Cardiac muscle cell (in vitro differentiated cells and primary cell): ENCODE results near the gene SMAD3. TPM values are rescaled to one million over a fixed set of nuclear protein-coding genes. Genes with fewer than 3 reads are reported as not detected.

ENCODE experiments used
- DNase-seq, 2 donors: peaks; one replicate each; pipeline versions ENCODE4 v3.0.0 to v3.0.0-alpha.2; 2010 to 2017; ENCODE audit warnings: low read depth in 1 of 2, low spot score in 1 of 2
- H3K27ac ChIP-seq: fragments of 200-600 bp; sonication (generic); 2 replicates; pipeline ENCODE4 v1.5.1; 2016
- H3K27me3 ChIP-seq: fragments of 200-600 bp; sonication (generic); 2 replicates; pipeline ENCODE4 v1.6.0; 2016; ENCODE audit warnings: control low read depth
- H3K36me3 ChIP-seq: fragments of 200-600 bp; sonication (generic); 2 replicates; pipeline ENCODE4 v1.5.1; 2016; ENCODE audit warnings: control low read depth
- H3K4me1 ChIP-seq: fragments of 200-600 bp; sonication (generic); 2 replicates; pipeline ENCODE4 v1.8.1; 2017; ENCODE audit warnings: low read depth, mild to moderate bottlenecking, mixed run types
- H3K4me3 ChIP-seq: fragments of 200-600 bp; sonication (generic); 2 replicates; pipeline ENCODE4 v1.5.1; 2016; ENCODE audit warnings: mild to moderate bottlenecking
- H3K9me3 ChIP-seq: fragments of 200-600 bp; sonication (generic); 2 replicates; pipeline ENCODE4 v1.5.1; 2017; ENCODE audit warnings: low read depth, mild to moderate bottlenecking, control low read depth
- polyA plus RNA-seq: library from polyadenylated mRNA; unstranded; fragments of >200 nt; fragmentation: Nextera tagmentation; extraction: Ambion mirVana; gene quantifications from 2 replicates; pipeline ENCODE4 v1.2.1, GENCODE V29; 2016
- total RNA-seq: library from RNA; depleted of rRNA; stranded (reverse); fragments of >200 nt; gene quantifications from 2 replicates; pipeline ENCODE4 v1.2.3, GENCODE V29; 2016
- TF ChIP-seq, protein P1 (sequence below): IDR thresholded peaks from 2 replicates; pipeline ENCODE4 v1.5.1; 2012; ENCODE audit warnings: low read depth, mild to moderate bottlenecking, low read length

SMAD3 gene
- total and polyA plus RNA-seq, 2 experiments from 2014 or later, result 16.3 to 29.2 TPM

DNA sequence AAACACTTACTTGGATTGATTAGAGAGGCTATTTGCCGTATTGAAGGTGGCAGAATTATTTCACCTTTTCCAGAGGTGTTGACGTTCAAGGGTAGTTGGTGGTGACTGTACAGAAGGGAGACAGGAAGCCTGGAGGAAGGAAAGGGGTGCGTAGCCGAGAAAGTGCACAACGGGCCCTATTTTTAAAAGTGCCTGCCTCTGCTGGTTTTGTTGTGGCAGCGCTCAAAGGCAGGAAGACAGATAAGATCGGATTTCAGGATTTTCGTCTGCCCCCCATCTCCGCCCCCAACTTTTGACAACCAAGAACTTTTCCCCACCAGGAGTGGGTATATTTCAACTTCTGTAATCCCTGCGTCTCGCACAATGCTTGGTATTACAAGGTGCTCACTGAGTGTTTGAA lies 38.5 kb downstream of the SMAD3 start:
- Histone ChIP-seq H3K4me3 (no peak overlapping the region), H3K9me3 (no peaks in the 10 kb centered on the region), H3K27me3 (no peaks in the 10 kb centered on the region), H3K4me1 (peaks cover 31% of the 10 kb centered on the region), H3K27ac (peak overlapping the region; percentile 1), H3K36me3 (no peaks in the 10 kb centered on the region)
- no peak for DNase-seq
- TF ChIP-seq, protein P1, sequence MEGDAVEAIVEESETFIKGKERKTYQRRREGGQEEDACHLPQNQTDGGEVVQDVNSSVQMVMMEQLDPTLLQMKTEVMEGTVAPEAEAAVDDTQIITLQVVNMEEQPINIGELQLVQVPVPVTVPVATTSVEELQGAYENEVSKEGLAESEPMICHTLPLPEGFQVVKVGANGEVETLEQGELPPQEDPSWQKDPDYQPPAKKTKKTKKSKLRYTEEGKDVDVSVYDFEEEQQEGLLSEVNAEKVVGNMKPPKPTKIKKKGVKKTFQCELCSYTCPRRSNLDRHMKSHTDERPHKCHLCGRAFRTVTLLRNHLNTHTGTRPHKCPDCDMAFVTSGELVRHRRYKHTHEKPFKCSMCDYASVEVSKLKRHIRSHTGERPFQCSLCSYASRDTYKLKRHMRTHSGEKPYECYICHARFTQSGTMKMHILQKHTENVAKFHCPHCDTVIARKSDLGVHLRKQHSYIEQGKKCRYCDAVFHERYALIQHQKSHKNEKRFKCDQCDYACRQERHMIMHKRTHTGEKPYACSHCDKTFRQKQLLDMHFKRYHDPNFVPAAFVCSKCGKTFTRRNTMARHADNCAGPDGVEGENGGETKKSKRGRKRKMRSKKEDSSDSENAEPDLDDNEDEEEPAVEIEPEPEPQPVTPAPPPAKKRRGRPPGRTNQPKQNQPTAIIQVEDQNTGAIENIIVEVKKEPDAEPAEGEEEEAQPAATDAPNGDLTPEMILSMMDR, result no peak

DNA sequence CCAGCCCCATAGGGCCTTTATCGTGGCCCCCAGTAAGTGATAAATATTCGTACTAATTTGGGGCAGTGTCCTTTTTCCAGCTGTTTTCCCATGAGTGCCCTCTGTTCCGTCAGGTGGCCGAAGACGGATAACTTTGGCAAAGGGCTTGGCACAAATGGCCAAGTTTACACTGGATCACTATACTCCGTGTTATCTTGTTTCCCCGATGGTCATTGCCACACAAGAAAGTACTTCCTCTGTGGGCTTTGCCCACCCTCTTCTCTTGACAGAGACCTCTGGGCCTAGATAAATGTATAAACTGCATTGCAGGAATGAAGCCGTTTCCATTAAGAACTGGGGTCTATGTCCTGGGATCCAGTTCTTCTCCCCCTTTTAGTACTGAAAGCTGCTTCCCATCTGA lies 39.1 kb downstream of the SMAD3 start:
- Histone ChIP-seq H3K36me3 (no peaks in the 10 kb centered on the region), H3K9me3 (no peaks in the 10 kb centered on the region), H3K27ac (no peak overlapping the region), H3K4me3 (no peak overlapping the region), H3K4me1 (peaks cover 25% of the 10 kb centered on the region), H3K27me3 (no peaks in the 10 kb centered on the region)
- TF ChIP-seq, protein P1, result no peak
- DNase-seq, result no peak

DNA sequence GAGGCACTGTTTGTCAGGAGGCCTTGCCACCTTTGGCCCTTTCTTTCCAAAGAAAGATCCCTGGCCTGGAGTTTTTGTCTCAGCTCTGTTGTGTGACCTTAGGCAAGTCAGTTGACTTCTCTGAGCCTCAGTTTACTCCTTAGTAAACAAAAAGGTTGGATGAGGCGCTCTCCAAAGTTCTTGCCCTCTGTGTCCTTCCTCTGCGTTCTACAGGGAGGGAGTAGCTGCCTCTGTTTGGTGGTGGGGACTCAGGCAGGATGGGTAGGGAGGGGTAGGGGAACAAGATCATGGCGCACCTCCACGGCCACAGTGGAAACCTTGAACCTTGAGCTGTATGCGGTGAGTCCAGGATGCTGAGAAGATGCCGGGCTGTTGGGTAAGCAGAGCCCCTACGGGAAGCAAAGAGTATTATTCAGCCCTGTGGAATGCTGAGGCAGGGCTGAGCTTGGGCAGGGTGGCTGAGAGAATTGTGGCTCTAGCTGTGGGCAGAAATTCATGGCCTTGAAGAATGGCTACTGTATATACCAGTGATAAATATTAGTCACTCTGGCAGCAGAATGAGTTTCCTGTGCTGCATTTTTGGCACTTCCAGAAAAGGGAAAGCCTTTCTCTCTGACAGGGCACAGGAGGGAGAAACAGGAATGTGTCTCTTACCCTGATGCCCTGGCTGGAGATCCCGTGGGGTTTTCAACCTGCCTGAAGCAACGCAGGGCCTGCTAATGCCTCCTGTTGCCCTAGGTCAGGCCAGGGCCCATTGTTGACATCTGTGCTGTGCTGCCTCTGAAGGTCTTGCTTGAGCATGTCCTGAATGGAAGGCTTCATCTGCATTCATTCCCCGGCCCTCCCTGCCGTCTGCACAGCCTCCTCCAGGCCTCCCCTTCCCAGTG lies 39.9 kb downstream of the SMAD3 start:
- no peaks in the 10 kb centered on the region for H3K36me3 ChIP-seq
- DNase-seq, result peak in 1 of 2 donors; percentile 96
- TF ChIP-seq, protein P1, result peak; percentile 18
- H3K27me3 ChIP-seq, result no peaks in the 10 kb centered on the region
- no peaks in the 10 kb centered on the region for H3K9me3 ChIP-seq
- H3K4me1 ChIP-seq, result peaks cover 29% of the 10 kb centered on the region
- no peak overlapping the region for H3K4me3 ChIP-seq
- H3K27ac ChIP-seq, result peak overlapping the region; percentile 14

DNA sequence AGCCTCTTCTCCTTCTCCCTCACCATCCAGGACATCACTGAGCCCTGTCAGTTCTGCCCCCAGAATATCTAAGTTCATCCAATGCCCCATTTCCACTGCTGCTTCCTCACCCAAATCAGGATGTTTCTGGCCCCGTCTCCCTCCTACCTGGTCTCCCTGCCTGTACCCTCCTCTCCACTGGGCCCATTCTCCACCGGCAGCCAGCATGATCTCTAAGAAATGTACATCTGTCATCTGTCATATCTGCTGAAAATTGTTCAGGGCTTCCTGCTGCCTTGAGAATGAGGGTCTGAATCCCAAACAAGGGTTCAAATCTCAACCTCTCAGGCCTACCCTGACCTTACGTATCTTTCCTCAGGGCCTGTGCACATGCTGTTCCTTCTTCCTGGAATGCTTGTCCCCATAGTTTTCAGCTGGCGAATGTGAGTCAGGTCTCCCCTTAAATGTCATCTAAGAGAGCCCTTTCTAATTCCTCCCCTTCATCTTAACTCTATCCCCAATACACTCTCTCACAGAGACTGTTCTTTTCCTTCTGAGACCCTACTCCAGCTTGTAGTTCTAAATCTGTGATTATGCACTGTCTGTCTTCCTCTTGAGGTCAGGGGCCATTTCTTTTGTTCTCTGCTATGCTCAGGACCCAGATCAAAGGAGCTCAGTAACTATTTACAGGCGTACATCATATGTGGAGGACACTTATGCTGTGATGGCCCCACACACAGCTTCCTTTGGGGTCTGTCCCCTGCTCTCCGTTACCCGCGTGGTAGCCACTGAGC lies 40.8 kb downstream of the SMAD3 start:
- no peak for DNase-seq
- Histone ChIP-seq H3K36me3 (no peaks in the 10 kb centered on the region), H3K27ac (peak overlapping the region; percentile 14), H3K4me3 (no peak overlapping the region), H3K27me3 (no peaks in the 10 kb centered on the region), H3K9me3 (no peaks in the 10 kb centered on the region), H3K4me1 (peaks cover 26% of the 10 kb centered on the region)
- TF ChIP-seq, protein P1, result no peak

DNA sequence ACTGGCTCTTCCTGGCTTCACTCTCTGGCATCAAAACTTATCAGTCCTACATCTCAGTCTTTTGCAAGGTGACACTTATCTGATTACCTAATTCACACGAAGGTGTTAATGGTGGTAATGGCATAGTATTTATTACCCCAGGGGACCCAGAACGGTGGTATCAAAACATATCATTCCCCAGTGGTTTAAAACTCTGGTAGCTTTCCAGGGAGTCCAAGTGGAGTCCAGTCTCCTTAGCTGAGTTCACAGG lies 41.3 kb downstream of the SMAD3 start:
- Histone ChIP-seq H3K27me3 (no peaks in the 10 kb centered on the region), H3K4me1 (peaks cover 21% of the 10 kb centered on the region), H3K36me3 (no peaks in the 10 kb centered on the region), H3K27ac (no peak overlapping the region), H3K4me3 (no peak overlapping the region), H3K9me3 (no peaks in the 10 kb centered on the region)
- TF ChIP-seq, protein P1, result no peak
- no peak for DNase-seq
